ENCODE measurements around the gene RBP5.

The RBP5 gene

GRCh38 chr12:7161811-7162210, 33.1 kb upstream of the RBP5 start:
- no peak for TF ChIP-seq CTCF (IDR thresholded peaks at IDR 0.05; ENCODE audit: insufficient read depth, missing control alignments)
- FAIRE-seq (no peak), DNase-seq (ENCODE audit: insufficient read length, low spot score) (no peak)

- DNase-seq (ENCODE audit: insufficient read length, low spot score) (no peak), FAIRE-seq (no peak)
- TF ChIP-seq CTCF (IDR thresholded peaks at IDR 0.05; ENCODE audit: insufficient read depth, missing control alignments) = no peak
Observed at GRCh38 chr12:7161327-7161726, 32.6 kb upstream of the RBP5 start.

GRCh38 chr12:7160183-7160582, 31.5 kb upstream of the RBP5 start:
- TF ChIP-seq CTCF (IDR thresholded peaks at IDR 0.05; ENCODE audit: insufficient read depth, missing control alignments) = no peak
- FAIRE-seq (no peak), DNase-seq (ENCODE audit: insufficient read length, low spot score) (no peak)

GRCh38 chr12:7158781-7159609, 30.3 kb upstream of the RBP5 start:
- FAIRE-seq (no peak), DNase-seq (ENCODE audit: insufficient read length, low spot score) (no peak)
- no peak for TF ChIP-seq CTCF (IDR thresholded peaks at IDR 0.05; ENCODE audit: insufficient read depth, missing control alignments)

GRCh38 chr12:7157391-7157790, 28.7 kb upstream of the RBP5 start:
- no peak for DNase-seq (ENCODE audit: insufficient read length, low spot score)
- TF ChIP-seq CTCF (IDR thresholded peaks at IDR 0.05; ENCODE audit: insufficient read depth, missing control alignments) = no peak
- FAIRE-seq = no peak

- DNase-seq (ENCODE audit: insufficient read length, low spot score) (no peak), FAIRE-seq (no peak)
- TF ChIP-seq CTCF (IDR thresholded peaks at IDR 0.05; ENCODE audit: insufficient read depth, missing control alignments) = no peak
Observed at GRCh38 chr12:7156259-7157197, 27.8 kb upstream of the RBP5 start.

Measured in D721Med (cell line).